Activated naive CD4-positive, alpha-beta T cell treated with Interleukin-2 at 50 U/mL for 16 hours (primary cell): ENCODE data around the gene STAT4.

ENCODE experiments used
- DNase-seq: peaks from one replicate; pipeline ENCODE4 v3.0.0-alpha.2; 2020

Gene STAT4

GRCh38 chr2:191144217-191144616 lies 6.6 kb downstream of the STAT4 start:
- DNase-seq, result no peak

- no peak for DNase-seq
Measured at GRCh38 chr2:191143791-191144190, 7.0 kb downstream of the STAT4 start.

- no peak for DNase-seq
Measured at GRCh38 chr2:191128911-191129304, 21.9 kb downstream of the STAT4 start.

- DNase-seq, result no peak
Measured at GRCh38 chr2:191128172-191128910, 22.5 kb downstream of the STAT4 start.

- DNase-seq, result no peak
Measured at GRCh38 chr2:191127235-191127634, 23.6 kb downstream of the STAT4 start.

- DNase-seq, result no peak
Measured at GRCh38 chr2:191126386-191127085, 24.3 kb downstream of the STAT4 start.

GRCh38 chr2:191125646-191126045 lies 25.1 kb downstream of the STAT4 start:
- no peak for DNase-seq

GRCh38 chr2:191122638-191123294 lies 28.0 kb downstream of the STAT4 start:
- no peak for DNase-seq

GRCh38 chr2:191117341-191117740 lies 33.5 kb downstream of the STAT4 start:
- DNase-seq, result no peak

GRCh38 chr2:191115804-191116203 lies 35.0 kb downstream of the STAT4 start:
- DNase-seq, result no peak

- peak; percentile 66 for DNase-seq
Measured at GRCh38 chr2:191115391-191115790, 35.4 kb downstream of the STAT4 start.

- DNase-seq, result peak; percentile 30
Measured at GRCh38 chr2:191114403-191114886, 36.3 kb downstream of the STAT4 start.

- DNase-seq, result no peak
Measured at GRCh38 chr2:191113761-191114160, 37.0 kb downstream of the STAT4 start.

- DNase-seq, result no peak
Measured at GRCh38 chr2:191112448-191112901, 38.3 kb downstream of the STAT4 start.

GRCh38 chr2:191109888-191110287 lies 40.9 kb downstream of the STAT4 start:
- DNase-seq, result peak; percentile 41

GRCh38 chr2:191108331-191108730 lies 42.5 kb downstream of the STAT4 start:
- DNase-seq, result no peak

- no peak for DNase-seq
Measured at GRCh38 chr2:191105082-191105481, 45.7 kb downstream of the STAT4 start.

- DNase-seq, result no peak
Measured at GRCh38 chr2:191103774-191104173, 47.0 kb downstream of the STAT4 start.

GRCh38 chr2:191100216-191100615 lies 50.6 kb downstream of the STAT4 start:
- DNase-seq, result no peak

- DNase-seq, result no peak
Measured at GRCh38 chr2:191087311-191087710, 63.5 kb downstream of the STAT4 start.

- DNase-seq, result no peak
Measured at GRCh38 chr2:191086706-191087105, 64.1 kb downstream of the STAT4 start.

GRCh38 chr2:191083540-191083939 lies 67.3 kb downstream of the STAT4 start:
- DNase-seq, result no peak

- no peak for DNase-seq
Measured at GRCh38 chr2:191082321-191082720, 68.5 kb downstream of the STAT4 start.
